GM21528 (cell line): Measurements from ENCODE around the gene TEX36.
"Not testable (repeated sequence)": the region's sequence is repeated elsewhere in the genome, so short reads cannot be mapped to it uniquely, and the experiment has no call there.

Experiments used
- ATAC-seq: cut with Tn5 transposase; IDR thresholded peaks from one replicate; pipeline ENCODE4 v1.9.1; 2021; ENCODE audit warnings: mild to moderate bottlenecking, moderate library complexity; ENCODE audit not compliant: unreplicated experiment, low FRiP score

The TEX36 gene

GRCh38 chr10:125637496-125637895, 45.5 kb downstream of the TEX36 start:
- ATAC-seq: no peak

GRCh38 chr10:125634606-125635005, 48.4 kb downstream of the TEX36 start:
- no peak for ATAC-seq

GRCh38 chr10:125633517-125633999, 49.4 kb downstream of the TEX36 start:
- ATAC-seq: no peak

- no peak for ATAC-seq
Observed at GRCh38 chr10:125631806-125632205, 51.2 kb downstream of the TEX36 start.

GRCh38 chr10:125629758-125630376, 53.1 kb downstream of the TEX36 start:
- no peak for ATAC-seq

- no peak for ATAC-seq
Observed at GRCh38 chr10:125628104-125629049, 54.6 kb downstream of the TEX36 start.

- ATAC-seq: no peak
Observed at GRCh38 chr10:125627646-125628045, 55.3 kb downstream of the TEX36 start.

- ATAC-seq: no peak
Observed at GRCh38 chr10:125626671-125627070, 56.3 kb downstream of the TEX36 start.

GRCh38 chr10:125625586-125625985, 57.4 kb downstream of the TEX36 start:
- no peak for ATAC-seq

GRCh38 chr10:125624800-125625199, 58.2 kb downstream of the TEX36 start:
- ATAC-seq: no peak

GRCh38 chr10:125621052-125621451, 61.9 kb downstream of the TEX36 start:
- no peak for ATAC-seq

GRCh38 chr10:125620401-125620800, 62.6 kb downstream of the TEX36 start:
- ATAC-seq: no peak

- ATAC-seq: not testable (repeated sequence)
Observed at GRCh38 chr10:125613062-125613461, 69.9 kb downstream of the TEX36 start.

GRCh38 chr10:125611756-125612155, 71.2 kb downstream of the TEX36 start:
- no peak for ATAC-seq

GRCh38 chr10:125611216-125611615, 71.7 kb downstream of the TEX36 start:
- no peak for ATAC-seq

- no peak for ATAC-seq
Observed at GRCh38 chr10:125609859-125610258, 73.1 kb downstream of the TEX36 start.

GRCh38 chr10:125608474-125608873, 74.5 kb downstream of the TEX36 start:
- ATAC-seq: no peak

- ATAC-seq: no peak
Observed at GRCh38 chr10:125607689-125608290, 75.2 kb downstream of the TEX36 start.

- ATAC-seq: no peak
Observed at GRCh38 chr10:125606414-125607010, 76.5 kb downstream of the TEX36 start.
